ENCODE measurements around the gene ZNF181.

The ZNF181 gene

DNA sequence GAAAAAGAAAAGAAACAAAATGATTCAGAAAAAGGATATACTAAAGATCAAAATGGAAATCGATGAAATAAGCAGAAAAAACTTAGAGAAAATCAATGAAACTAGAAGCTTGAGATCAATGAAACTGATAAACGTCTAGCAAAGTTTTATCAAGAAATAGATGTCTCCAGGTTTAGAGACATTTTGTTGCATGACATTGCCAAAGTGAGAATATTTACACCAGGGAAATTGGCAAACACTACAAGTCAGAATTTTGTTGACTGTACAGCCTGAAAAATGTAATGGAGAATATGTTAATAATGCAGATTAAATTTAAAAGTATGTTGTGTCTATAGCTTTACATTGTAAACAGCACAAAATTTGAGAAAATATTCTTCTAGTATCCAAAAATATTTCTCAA lies 44.3 kb downstream of the ZNF181 start:
- H3K4me1 Mint-ChIP-seq (ENCODE audit: low read depth) = no peaks in the 10 kb centered on the region
- H3K4me3 Mint-ChIP-seq = no peak overlapping the region
- H3K36me3 Mint-ChIP-seq = peaks cover 5% of the 10 kb centered on the region
- no peaks in the 10 kb centered on the region for H3K27me3 Mint-ChIP-seq
- H3K27ac Mint-ChIP-seq = no peak overlapping the region
- H3K9me3 Mint-ChIP-seq (ENCODE audit: low read depth) = no peaks in the 10 kb centered on the region

DNA sequence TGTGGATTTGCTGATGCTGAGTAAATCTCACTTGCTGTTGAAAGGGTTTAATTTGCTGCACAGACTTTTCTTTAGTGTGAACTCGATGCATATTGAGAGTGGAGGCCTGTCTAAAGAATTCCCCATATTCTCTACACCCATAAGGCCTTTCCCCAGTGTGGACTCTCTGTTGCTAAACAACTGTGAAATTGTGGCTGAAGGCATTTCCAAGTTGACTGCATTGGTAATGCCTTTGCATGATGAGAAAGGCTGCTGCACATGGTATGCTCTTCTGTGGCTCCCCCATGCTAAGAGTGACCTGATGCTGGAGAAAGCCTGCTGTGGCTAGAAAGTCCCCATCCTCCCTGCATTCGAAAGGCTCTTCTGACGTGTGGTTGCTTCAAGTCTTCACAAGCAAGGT lies 45.6 kb downstream of the ZNF181 start:
- Mint-ChIP-seq H3K9me3 (ENCODE audit: low read depth) (no peaks in the 10 kb centered on the region), H3K36me3 (peaks cover 10% of the 10 kb centered on the region), H3K27me3 (no peaks in the 10 kb centered on the region), H3K27ac (no peak overlapping the region), H3K4me1 (ENCODE audit: low read depth) (no peaks in the 10 kb centered on the region), H3K4me3 (no peak overlapping the region)

DNA sequence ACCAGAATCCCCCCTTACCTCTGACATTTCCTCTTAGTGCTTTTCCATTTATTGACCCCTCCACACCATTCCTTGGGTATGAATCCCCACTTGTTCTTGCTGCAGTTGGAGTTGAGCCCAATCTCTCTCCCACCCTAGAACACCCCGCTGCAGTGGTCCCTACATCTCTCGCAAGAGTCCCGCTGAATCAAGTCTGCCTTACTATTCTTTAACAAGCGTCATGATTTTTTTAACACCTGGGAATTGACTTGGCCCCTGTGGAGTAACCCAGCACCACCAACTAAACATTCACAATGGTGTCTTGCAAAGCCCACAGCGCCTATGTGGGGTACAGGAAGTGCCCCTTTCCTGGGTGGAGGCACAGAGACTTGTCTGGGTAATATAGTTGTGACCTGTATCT lies 52.2 kb downstream of the ZNF181 start:
- Mint-ChIP-seq H3K4me3 (no peak overlapping the region), H3K9me3 (ENCODE audit: low read depth) (no peaks in the 10 kb centered on the region), H3K36me3 (peaks cover 21% of the 10 kb centered on the region), H3K27me3 (no peaks in the 10 kb centered on the region), H3K27ac (no peak overlapping the region), H3K4me1 (ENCODE audit: low read depth) (no peaks in the 10 kb centered on the region)

DNA sequence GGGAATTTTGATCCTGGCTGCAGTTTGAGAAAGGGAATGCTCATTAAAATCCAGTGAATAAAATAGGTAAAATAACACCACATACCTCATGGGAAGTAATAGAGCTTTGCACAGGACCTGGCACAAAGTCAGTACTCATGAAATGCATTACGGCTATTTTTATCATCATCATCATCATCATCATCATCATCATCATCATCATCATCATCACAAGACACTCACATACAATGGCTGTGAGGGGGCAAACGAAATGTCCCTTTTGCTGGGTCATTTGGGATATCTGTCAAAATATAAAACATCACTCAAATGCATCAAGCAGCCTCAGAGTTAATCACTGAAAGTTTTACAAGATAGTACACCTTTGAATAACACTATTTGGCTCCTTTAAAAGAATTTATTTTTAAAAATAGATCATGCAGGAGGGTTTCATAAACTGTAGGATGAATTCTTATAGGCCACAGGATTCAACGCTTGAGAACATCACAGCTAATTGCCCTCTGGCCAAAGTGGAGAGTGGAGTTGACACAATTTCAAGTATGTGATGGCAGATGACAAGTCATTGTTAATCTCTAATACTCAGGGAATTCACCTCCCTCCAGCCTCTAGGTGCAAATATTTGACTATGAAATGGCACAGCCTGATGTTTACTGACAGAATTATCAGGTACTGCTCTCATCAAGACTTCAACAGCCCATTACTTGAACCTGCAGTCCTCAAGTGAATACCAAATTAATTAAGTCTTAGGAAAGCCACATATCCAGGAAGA lies 53.2 kb downstream of the ZNF181 start:
- Mint-ChIP-seq H3K27me3 (no peaks in the 10 kb centered on the region), H3K27ac (no peak overlapping the region), H3K9me3 (ENCODE audit: low read depth) (no peaks in the 10 kb centered on the region), H3K4me3 (no peak overlapping the region), H3K4me1 (ENCODE audit: low read depth) (no peaks in the 10 kb centered on the region), H3K36me3 (peaks cover 26% of the 10 kb centered on the region)

DNA sequence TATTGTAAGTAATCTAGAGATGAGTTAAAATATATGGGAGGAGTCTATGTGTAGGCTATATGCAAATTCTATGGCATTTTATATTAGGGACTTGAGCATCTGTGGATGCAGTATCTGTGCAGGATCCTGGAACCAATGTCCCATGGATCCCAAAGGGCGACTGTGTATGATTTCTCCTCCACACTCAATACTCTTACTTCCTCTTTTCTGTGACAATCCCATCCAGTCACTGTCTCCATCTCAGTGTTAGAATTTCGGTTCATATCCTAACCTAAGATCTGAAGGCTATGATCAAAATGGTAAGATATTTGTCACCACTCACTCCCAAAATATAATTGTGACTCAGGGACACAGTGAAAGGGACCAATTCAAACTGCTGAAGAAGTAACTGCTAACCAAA lies 54.0 kb downstream of the ZNF181 start:
- H3K9me3 Mint-ChIP-seq (ENCODE audit: low read depth) = no peaks in the 10 kb centered on the region
- no peaks in the 10 kb centered on the region for H3K27me3 Mint-ChIP-seq
- H3K36me3 Mint-ChIP-seq = peaks cover 31% of the 10 kb centered on the region
- H3K4me1 Mint-ChIP-seq (ENCODE audit: low read depth) = peaks cover 3% of the 10 kb centered on the region
- H3K27ac Mint-ChIP-seq = no peak overlapping the region
- H3K4me3 Mint-ChIP-seq = no peak overlapping the region

DNA sequence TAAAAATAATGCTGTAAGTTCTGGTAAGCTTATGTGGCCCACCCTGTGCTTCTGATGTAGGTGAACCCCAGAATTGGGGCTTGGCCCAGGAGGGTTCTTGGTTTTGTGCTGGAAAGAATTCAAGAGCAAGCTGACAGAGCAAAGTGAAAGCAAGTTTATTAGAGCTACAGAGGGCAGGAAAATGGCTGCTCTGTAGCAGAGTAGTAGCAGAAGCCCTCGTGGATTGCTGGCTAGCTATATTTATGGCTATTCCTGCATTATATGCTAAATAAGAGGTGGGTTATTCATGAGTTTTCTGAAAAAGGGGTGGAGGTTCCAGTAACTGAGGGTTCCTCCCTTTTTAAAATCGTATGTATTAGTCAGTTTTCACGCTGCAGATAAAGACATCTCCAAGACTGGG lies 59.5 kb downstream of the ZNF181 start:
- Mint-ChIP-seq H3K4me1 (ENCODE audit: low read depth) (peaks cover 13% of the 10 kb centered on the region), H3K4me3 (no peak overlapping the region), H3K27ac (no peak overlapping the region), H3K9me3 (ENCODE audit: low read depth) (peaks cover 6% of the 10 kb centered on the region), H3K27me3 (no peaks in the 10 kb centered on the region), H3K36me3 (peaks cover 23% of the 10 kb centered on the region)

DNA sequence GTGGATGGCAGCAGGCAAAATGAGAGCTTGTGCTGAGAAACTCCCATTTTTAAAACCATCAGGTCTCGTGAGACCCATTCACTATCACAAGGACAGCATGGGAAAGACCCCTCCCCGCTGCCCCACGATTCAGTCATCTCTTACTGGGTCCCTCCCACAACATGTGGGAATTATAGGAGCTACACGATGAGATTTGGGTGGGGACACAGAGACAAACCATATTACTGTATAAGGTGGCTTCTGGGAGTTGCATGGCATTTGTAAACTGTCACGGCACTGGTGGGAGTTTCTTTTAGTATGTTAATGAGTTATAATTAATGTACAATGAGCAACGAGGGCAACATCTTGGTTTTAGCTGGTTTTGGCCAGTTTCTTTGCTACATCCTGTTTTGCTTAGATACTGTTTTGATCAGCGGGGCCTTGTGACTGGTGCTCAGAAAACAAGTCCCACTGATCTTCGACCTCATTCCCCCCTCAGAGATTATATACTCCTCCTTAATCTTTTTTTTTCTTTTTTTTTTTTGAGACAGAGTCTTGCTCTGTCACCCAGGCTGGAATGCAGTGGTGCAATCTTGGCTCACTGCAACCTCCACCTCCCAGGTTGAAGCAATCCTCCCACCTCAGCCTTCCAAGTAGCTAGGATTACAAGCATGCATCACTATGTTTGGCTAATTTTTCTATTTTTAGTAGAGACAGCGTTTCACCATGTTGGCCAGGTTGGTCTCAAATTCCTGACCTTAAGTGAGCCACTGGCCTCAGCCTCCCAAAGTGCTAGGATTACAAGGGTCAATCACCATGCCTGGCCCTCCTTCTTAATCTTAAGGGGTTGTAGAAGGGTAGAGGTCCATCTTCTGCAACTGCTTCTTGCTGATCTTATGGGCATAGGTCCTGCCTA lies 60.3 kb downstream of the ZNF181 start:
- peaks cover 13% of the 10 kb centered on the region for H3K4me1 Mint-ChIP-seq (ENCODE audit: low read depth)
- H3K27me3 Mint-ChIP-seq = no peaks in the 10 kb centered on the region
- no peak overlapping the region for H3K4me3 Mint-ChIP-seq
- peaks cover 27% of the 10 kb centered on the region for H3K36me3 Mint-ChIP-seq
- H3K9me3 Mint-ChIP-seq (ENCODE audit: low read depth) = peaks cover 10% of the 10 kb centered on the region
- no peak overlapping the region for H3K27ac Mint-ChIP-seq

Data from activated naive CD8-positive, alpha-beta T cell (primary cell).